GM12872 (cell line): ENCODE measurements around the gene TOR4A.

ENCODE experiments used
- TF ChIP-seq, protein P1 (sequence below): IDR thresholded peaks from 3 replicates; pipeline ENCODE4 v1.5.1; 2011; ENCODE audit warnings: low read depth, mild to moderate bottlenecking, low read length, moderate library complexity; ENCODE audit not compliant: insufficient read depth

The TOR4A gene

DNA sequence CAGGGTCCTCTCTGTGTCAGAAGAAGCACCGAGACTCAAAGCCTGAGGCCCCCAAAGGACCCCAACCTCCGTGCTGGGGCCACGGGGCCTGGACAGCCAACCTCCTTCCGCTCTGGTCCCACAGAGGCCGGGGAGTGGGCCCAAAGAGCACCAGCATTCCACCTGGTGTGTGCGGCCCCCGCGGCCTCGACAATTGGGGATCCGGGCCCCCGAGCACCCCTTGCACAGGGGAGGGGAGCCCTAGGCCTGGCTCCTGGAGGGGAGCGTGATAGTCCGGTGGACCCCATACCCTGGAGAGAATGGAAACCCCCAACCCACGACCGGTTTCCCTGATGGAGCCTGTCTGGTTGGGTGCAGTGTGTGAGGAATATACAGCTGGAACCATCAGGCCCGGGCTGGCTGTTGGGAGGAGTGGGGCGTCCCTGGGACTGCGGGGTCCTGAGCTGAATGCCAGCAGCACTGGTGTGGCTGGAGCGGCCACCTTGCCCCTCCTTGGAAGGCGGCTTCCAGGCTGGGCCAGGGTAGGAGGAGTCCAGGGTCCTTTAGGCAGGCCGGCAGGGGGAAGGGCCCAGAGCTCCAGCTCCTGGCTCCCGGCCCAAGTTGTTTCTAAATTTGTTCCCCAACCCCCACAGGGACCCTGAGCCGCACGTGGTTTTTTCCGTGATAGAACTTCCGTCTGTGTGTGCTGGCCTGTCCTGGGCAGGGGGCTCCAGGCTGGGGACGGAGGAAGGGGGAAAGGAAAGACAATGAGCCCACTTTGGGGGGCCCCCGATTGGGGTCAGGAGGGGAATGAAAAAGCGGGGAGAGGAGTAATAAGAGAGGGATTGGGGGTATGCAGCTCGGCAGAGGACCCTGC, 825 bp upstream of the TOR4A start:
- TF ChIP-seq, protein P1, sequence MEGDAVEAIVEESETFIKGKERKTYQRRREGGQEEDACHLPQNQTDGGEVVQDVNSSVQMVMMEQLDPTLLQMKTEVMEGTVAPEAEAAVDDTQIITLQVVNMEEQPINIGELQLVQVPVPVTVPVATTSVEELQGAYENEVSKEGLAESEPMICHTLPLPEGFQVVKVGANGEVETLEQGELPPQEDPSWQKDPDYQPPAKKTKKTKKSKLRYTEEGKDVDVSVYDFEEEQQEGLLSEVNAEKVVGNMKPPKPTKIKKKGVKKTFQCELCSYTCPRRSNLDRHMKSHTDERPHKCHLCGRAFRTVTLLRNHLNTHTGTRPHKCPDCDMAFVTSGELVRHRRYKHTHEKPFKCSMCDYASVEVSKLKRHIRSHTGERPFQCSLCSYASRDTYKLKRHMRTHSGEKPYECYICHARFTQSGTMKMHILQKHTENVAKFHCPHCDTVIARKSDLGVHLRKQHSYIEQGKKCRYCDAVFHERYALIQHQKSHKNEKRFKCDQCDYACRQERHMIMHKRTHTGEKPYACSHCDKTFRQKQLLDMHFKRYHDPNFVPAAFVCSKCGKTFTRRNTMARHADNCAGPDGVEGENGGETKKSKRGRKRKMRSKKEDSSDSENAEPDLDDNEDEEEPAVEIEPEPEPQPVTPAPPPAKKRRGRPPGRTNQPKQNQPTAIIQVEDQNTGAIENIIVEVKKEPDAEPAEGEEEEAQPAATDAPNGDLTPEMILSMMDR: no peak

DNA sequence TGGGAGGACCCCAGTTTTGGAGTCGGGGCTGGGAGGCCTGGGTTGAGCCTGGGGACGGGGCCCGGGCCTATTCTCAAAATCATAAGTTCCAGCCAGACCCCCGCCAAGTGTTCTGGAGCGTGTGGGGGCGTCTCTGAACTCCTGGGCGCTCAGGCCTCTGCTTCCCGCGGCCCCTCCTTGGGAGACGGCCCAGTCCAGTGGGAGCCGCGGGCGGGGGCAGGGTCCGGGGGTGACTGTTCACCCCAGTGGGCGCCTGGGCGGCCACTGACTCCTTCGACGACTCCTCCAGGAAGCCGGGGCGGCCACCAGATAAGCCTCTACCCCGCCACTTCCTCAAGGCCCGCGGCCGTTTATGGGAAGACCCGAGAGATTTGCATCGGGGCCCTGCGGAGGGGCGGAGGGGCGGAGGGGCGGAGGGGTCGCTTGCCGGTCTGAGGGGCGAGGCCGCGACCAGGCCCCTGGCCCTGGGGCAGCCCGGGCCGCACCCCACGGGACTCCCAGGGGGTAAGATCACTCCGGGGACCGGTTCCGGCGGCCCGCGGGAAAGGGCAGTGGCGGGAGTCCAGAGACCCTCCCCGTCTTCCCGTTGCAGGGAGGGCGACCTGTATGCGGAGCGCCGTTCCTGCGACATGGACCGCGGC, 655 bp downstream of the TOR4A start:
- TF ChIP-seq, protein P1: no peak

DNA sequence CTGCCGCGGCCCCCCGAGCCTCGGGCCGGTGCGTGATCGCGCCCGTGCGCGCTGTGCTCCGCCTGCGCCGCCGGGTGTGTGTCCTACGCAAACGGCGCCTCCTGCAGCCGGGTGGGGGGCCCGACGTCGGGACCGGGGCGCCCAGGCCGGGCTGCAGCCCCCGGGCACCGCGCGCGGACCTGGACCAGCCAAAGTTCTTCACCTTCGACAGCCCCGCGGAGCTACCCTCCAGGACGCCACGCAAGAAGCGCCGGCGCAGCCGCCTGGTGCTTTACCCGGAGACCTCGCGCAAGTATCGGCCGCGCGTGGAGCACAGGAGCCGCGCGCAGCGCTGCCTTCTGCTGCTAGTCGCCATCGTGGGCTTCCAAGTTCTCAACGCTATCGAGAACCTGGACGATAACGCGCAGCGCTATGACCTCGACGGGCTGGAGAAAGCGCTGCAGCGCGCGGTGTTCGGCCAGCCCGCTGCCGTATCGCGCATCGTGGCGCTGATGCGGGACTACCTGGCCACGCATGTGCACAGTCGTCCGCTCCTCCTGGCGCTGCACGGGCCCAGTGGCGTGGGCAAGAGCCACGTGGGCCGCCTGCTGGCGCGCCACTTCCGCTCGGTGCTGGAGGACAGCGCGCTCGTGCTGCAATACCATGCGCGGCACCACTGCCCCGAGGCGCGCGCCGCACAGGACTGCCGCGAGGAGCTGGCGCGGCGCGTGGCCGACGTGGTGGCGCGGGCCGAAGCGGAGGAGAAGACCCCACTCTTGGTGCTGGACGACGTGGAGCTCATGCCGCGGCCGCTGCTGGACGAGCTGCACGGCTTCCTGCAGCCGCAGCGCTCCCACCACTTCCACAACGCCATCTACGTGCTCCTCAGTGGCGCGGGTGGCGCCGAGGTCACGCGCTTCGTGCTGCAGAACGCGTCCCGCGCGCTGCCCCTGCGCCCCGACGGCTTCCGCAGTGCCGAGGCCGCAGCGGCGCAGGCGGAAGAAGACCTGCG, 1.5 kb downstream of the TOR4A start:
- TF ChIP-seq, protein P1: no peak

DNA sequence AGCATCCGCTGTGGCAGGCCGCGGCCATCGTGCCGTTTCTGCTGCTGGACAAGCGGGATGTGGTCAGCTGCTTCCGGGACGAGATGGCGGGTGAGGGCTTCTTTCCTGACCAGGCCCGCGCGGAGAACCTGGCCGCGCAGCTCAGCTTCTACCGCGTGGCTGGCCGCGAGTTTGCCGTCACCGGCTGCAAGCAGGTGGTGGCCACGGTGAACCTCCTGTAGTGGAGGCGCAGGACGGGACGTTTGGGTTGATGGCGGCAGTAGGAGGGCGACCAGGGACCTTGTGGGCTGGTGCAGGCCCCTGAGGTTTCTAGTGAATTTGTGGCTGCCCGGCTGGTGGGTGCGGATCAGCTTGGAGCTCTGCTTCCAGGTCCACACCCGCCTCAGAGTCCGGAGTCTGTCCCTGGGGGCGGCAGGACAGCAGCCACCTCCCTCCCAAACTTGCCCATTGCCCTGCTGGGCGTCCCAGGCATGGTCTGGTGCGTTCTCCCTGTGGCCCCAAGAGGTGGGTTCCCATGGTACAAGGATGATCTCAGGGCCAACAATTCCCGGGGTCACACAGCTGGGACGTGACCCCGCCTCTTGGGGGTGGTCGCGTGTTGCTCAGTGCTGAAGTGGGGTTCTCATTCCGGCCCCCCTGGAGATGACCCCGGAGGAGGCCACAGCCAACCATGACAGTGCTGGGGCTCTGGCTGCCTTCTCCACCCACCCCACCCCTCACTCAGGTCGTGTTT, 2.4 kb downstream of the TOR4A start:
- TF ChIP-seq, protein P1: no peak

DNA sequence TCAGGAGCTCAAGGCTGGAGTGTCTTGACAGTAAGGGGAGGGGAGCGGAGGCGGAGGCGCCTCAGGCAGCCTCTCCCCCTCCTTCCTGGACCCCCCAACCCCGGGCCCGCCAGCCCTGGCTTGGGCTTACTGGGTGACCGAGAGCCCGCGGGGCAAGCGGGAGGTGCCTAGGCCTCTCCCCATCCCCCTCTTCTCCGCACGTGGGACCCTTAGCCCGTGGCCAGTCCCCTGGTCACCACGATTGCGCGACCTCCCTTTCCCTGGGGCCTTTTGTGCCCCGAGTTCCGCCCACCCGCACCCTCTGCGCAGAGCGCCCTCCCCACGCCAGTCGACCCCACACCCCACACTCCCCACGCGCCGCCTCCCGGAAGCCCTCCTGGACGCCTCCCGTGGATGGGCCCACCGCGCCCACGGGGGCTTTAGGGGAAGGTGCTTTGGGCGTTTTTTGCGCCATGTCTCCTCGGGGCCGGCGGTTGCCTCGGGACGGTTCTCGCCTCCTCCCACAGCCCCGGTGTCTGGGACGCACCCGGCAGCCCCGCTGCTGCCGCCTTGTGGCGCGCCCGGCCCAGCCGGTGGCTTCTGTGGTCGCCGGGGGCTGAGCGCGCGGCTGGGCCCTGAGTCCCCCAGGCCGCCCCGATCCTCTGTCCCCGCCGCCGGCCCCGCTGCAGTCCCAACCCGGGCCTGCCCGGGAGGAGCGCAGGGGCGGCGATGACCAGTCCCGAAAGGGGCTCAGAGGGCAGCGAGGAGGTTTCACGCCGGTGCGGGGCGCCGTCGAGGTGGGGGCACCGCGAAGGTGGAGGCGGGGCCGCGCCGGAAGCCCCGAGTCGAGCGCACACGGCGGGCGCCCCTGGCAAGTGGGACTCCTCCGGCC, 3.2 kb downstream of the TOR4A start:
- TF ChIP-seq, protein P1: peak; percentile 58

DNA sequence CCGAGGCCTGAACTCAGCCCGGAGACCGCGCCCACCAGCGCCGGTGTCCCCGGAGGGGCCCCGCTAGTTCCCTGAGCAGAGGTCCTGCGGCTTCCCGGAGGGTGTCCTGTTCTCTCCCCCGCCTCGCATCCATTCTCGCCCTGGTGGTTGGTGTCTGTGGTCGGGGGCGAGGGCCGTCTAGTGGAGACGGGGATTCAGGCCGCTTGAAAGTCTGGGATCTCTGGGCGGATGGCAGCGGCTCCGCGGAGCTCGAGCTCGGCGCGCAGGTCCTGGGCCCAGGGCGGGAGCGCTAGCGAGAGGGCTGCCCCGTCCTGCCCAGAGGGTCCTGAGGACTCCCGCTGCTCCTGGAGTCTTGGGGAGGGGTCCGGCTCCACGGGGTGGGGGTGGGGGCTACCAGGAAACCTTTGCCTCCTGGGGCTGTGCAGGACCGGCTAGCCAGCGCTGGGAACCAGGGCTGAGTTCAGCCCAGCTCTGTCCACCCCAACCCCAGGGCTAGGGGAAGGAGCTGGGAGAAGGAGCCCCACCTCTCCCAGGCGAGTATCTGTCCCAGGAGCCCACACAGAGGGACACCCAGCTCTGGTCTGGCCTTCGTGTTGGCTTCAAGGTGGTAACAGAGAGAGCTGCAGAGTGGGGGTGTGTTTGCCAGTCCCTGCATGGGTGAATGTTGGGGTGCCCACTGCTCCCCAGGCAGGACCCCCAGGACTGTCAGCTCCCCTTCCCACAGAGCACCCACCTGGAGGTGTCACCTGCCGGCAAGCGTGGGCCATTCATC, 4.0 kb downstream of the TOR4A start:
- TF ChIP-seq, protein P1: no peak
